ENCODE measurements around the gene ZNF394. TPM values are rescaled to one million over a fixed set of nuclear protein-coding genes. Genes with fewer than 3 reads are reported as not detected.

The ZNF394 gene
- total and polyA plus RNA-seq, 4 donors: 10.6 to 30.7 (median 20.1) TPM

DNA sequence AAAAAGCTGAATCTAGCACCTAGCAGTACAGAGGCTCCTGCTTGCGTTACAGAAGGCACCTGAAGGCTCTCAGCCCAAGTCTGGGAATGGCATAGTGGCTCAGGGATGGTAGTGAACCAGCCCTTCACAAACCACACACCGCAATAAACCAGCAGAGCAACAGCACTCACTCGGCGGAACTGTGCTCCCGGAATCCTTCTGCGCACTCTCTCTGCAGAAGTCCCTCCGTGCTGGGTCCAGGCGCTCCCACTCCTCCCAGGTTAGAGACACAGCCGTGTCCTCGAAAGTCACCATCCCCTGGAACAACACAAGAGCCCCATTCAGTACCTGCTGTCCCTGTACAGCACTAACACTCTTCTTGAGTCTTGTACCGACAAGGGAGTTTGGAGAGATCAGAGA is 1.5 kb downstream of the ZNF394 start:
- Histone ChIP-seq H3K4me3 (ENCODE audit: low read depth, low read length) (peak overlapping the region; percentile 92), H3K27me3 (ENCODE audit: control insufficient read depth, insufficient read depth, low read length) (no peaks in the 10 kb centered on the region), H3K4me1 (ENCODE audit: control insufficient read depth, insufficient read depth, low read length) (peaks cover 21% of the 10 kb centered on the region), H3K27ac (ENCODE audit: low read depth, low read length) (no peak overlapping the region), H3K36me3 (ENCODE audit: control insufficient read depth, insufficient read depth, low read length) (peaks cover 34% of the 10 kb centered on the region), H3K9me3 (ENCODE audit: control insufficient read depth, insufficient read depth, low read length) (no peaks in the 10 kb centered on the region)
- no peak for DNase-seq (ENCODE audit: low read depth in 4 of 6, low spot score in 6 of 6)
- 73% methylated on average over 9 of the region's 11 CpGs for WGBS (ENCODE audit: insufficient coverage)

DNA sequence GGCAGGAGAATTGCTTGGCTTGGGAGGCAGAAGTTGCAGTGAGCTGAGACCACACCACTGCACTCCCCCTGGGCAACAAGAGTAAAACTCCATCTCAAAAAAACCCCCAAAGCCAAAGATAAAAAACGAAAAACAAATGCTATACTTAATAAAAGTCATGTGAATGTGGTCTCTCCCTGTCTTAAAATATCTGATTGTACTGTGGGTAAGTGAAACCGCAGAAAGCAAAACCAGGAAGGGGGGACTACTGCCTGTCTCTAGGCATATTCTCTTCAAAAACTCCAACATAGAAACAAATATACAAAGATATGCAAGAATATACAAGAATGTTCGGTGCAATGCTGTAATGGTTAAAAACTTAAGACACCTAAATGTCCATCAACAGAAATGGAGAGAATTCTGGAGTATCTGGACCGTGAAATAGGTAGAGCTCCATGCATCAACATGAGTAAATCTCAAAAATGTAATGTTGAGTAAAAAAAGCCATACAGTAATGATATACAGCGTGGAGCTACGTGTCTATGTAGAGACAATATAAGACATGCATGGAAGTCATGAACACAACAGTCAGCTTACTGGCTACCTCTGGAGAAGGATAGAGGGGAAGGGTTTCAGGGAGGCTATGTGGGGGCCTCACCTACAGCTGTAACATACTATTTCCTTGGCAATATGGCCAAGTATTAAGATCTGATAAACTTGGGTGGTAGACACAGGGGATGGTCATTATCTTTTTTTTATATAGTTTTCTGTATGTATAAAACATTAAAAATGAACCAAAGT is 2.1 kb downstream of the ZNF394 start:
- Histone ChIP-seq H3K27me3 (ENCODE audit: control insufficient read depth, insufficient read depth, low read length) (no peaks in the 10 kb centered on the region), H3K4me3 (ENCODE audit: low read depth, low read length) (peak overlapping the region; percentile 92), H3K27ac (ENCODE audit: low read depth, low read length) (no peak overlapping the region), H3K4me1 (ENCODE audit: control insufficient read depth, insufficient read depth, low read length) (peaks cover 21% of the 10 kb centered on the region), H3K9me3 (ENCODE audit: control insufficient read depth, insufficient read depth, low read length) (no peaks in the 10 kb centered on the region), H3K36me3 (ENCODE audit: control insufficient read depth, insufficient read depth, low read length) (peaks cover 39% of the 10 kb centered on the region)
- no CpG with 5 or more reads among the region's 6 CpGs for WGBS (ENCODE audit: insufficient coverage)
- DNase-seq (ENCODE audit: low read depth in 4 of 6, low spot score in 6 of 6): no peak

DNA sequence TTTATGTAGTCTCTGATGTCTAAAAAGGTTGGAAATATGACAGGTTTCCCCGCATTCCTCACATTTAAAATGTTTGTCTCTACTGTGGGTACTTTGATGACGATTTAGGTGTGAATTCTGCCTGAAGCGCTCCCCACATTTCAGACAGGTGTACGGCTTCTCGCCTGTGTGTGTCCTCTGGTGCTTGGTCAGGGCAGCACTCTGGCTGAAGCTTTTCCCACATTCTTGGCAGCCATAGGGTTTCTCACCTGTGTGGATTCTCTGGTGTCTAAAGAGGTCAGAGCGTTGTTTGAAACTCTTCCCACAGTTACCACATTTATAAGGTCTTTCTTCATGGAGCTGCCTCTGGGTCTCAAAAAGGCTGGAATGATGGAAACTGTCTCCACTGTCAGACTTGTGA is 6.3 kb downstream of the ZNF394 start:
- 100% methylated on average over 1 of the region's 6 CpGs for WGBS (ENCODE audit: insufficient coverage)
- Histone ChIP-seq H3K4me1 (ENCODE audit: control insufficient read depth, insufficient read depth, low read length) (peaks cover 7% of the 10 kb centered on the region), H3K4me3 (ENCODE audit: low read depth, low read length) (no peak overlapping the region), H3K9me3 (ENCODE audit: control insufficient read depth, insufficient read depth, low read length) (no peaks in the 10 kb centered on the region), H3K27me3 (ENCODE audit: control insufficient read depth, insufficient read depth, low read length) (no peaks in the 10 kb centered on the region), H3K27ac (ENCODE audit: low read depth, low read length) (no peak overlapping the region), H3K36me3 (ENCODE audit: control insufficient read depth, insufficient read depth, low read length) (peaks cover 57% of the 10 kb centered on the region)
- DNase-seq (ENCODE audit: low read depth in 4 of 6, low spot score in 6 of 6): no peak

DNA sequence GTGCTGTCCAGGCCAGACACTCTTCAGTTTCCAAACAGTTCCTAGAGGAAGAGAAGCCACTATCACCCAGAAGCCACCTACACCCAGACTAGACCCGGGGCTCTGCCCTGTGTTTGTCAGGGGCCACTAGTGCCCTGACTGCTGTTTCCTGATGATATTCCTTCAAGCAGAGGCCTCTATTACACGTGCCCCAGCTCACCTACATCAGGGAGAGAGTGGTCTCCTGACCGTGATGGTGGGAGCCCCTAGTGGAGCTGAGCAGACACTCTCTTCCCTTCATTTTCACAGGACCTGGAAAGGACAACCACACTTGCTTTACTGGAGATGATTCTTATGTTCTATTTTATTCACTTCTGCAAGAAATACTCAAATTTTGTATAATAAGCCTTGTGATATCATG is 9.2 kb downstream of the ZNF394 start:
- Histone ChIP-seq H3K4me1 (ENCODE audit: control insufficient read depth, insufficient read depth, low read length) (no peaks in the 10 kb centered on the region), H3K9me3 (ENCODE audit: control insufficient read depth, insufficient read depth, low read length) (no peaks in the 10 kb centered on the region), H3K27me3 (ENCODE audit: control insufficient read depth, insufficient read depth, low read length) (no peaks in the 10 kb centered on the region), H3K27ac (ENCODE audit: low read depth, low read length) (no peak overlapping the region), H3K36me3 (ENCODE audit: control insufficient read depth, insufficient read depth, low read length) (peaks cover 44% of the 10 kb centered on the region), H3K4me3 (ENCODE audit: low read depth, low read length) (no peak overlapping the region)
- no peak for DNase-seq (ENCODE audit: low read depth in 4 of 6, low spot score in 6 of 6)
- 80% methylated on average over 1 of the region's 3 CpGs for WGBS (ENCODE audit: insufficient coverage)

DNA sequence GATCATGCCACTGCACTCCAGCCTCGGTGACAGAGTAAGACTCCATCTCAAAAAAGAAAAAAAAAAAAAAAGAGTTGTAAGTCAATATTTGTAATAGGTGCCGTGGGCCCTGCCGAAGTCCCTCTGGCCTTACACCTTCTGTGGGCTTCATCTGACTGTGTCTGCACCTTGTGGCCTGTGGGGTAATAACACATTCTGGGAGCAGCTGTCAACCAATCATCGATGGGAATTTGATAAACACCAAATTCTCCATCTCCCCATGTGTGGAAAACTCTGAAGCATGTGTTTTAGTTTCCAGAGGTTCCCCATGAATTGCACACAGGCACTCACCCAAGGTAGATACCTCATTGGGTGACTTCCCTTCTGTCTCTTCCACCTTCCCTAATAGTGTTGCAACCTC is 10.8 kb downstream of the ZNF394 start:
- WGBS (ENCODE audit: insufficient coverage): 80% methylated on average over 1 of the region's 4 CpGs
- Histone ChIP-seq H3K27me3 (ENCODE audit: control insufficient read depth, insufficient read depth, low read length) (no peaks in the 10 kb centered on the region), H3K4me1 (ENCODE audit: control insufficient read depth, insufficient read depth, low read length) (no peaks in the 10 kb centered on the region), H3K9me3 (ENCODE audit: control insufficient read depth, insufficient read depth, low read length) (no peaks in the 10 kb centered on the region), H3K36me3 (ENCODE audit: control insufficient read depth, insufficient read depth, low read length) (peaks cover 40% of the 10 kb centered on the region), H3K4me3 (ENCODE audit: low read depth, low read length) (no peak overlapping the region), H3K27ac (ENCODE audit: low read depth, low read length) (no peak overlapping the region)
- DNase-seq (ENCODE audit: low read depth in 4 of 6, low spot score in 6 of 6): no peak

DNA sequence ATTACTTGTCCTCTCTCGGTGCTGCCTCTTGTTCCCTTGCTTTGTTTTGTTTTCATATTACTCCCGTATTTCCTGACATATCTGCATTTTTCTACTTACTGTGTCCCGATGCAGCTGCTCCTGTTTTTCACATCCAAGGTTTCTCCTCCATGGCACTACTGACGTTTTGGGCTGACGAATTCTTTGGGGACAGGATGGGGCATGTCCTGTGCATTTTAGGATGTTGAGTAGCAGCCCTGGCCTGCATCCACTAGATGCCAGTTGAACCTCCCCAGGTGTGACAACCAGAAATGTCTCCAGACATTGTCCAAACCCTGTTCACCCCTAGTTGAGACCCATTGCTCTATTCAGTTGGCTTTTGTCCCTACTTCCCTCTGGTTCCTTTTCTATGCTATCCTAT is 15.0 kb downstream of the ZNF394 start:
- DNase-seq (ENCODE audit: low read depth in 4 of 6, low spot score in 6 of 6): no peak
- Histone ChIP-seq H3K27me3 (ENCODE audit: control insufficient read depth, insufficient read depth, low read length) (no peaks in the 10 kb centered on the region), H3K4me1 (ENCODE audit: control insufficient read depth, insufficient read depth, low read length) (no peaks in the 10 kb centered on the region), H3K27ac (ENCODE audit: low read depth, low read length) (no peak overlapping the region), H3K9me3 (ENCODE audit: control insufficient read depth, insufficient read depth, low read length) (no peaks in the 10 kb centered on the region), H3K36me3 (ENCODE audit: control insufficient read depth, insufficient read depth, low read length) (peaks cover 30% of the 10 kb centered on the region), H3K4me3 (ENCODE audit: low read depth, low read length) (no peak overlapping the region)
- 79% methylated on average over 2 of the region's 5 CpGs for WGBS (ENCODE audit: insufficient coverage)

DNA sequence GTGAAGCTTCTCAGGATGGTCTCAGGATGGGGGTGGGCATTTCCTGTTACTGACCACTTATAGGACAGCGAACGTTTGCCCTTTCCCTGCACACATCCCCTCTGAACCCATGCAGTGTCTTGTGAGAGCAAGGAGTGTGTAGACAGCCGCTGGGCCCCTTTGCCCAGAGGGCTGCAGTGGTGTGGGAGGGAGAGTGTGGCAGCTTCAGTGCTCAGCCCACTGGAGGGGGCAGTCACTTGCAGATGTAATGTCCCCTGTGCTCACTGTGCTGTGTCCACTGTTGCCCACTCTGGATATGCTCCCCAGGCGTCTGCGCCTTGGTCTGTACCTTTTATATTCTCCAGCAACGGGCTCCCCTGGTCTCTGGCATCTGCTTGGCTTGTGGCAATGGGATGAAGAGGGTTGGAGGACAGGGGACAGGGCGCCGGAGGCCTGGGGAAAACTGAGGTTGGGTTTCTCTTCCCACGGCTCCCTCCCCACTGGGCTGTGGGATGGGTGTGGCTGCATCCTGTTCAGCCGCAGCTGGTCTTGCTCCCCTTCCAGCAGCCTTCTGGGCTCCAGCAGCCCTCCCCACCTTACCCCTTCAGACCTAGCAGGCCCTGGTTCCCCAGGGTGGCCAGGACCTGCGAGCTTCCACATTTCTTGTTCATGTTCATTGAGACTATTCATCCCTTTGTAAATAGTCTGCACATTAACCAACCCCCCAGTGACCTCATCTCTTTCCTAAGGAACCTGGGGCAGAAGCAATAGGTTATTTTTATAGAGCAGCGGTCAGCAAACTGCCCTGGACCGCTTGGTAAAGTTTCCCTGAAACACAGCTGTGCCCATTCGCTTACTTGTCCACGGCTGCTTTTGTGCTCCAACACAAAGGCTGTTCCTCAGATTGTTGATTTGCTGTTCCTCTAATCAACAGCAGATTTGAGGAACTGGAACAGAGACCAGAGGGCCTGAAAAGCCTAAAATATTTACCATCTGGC is 21.3 kb downstream of the ZNF394 start:
- H3K4me3 ChIP-seq (ENCODE audit: low read depth, low read length): no peak overlapping the region
- 90% methylated on average over 10 of the region's 15 CpGs for WGBS (ENCODE audit: insufficient coverage)
- peaks cover 10% of the 10 kb centered on the region for H3K4me1 ChIP-seq (ENCODE audit: control insufficient read depth, insufficient read depth, low read length)
- no peaks in the 10 kb centered on the region for H3K27me3 ChIP-seq (ENCODE audit: control insufficient read depth, insufficient read depth, low read length)
- no peak overlapping the region for H3K27ac ChIP-seq (ENCODE audit: low read depth, low read length)
- H3K9me3 ChIP-seq (ENCODE audit: control insufficient read depth, insufficient read depth, low read length): no peaks in the 10 kb centered on the region
- peaks cover 36% of the 10 kb centered on the region for H3K36me3 ChIP-seq (ENCODE audit: control insufficient read depth, insufficient read depth, low read length)
- no peak for DNase-seq (ENCODE audit: low read depth in 4 of 6, low spot score in 6 of 6)

DNA sequence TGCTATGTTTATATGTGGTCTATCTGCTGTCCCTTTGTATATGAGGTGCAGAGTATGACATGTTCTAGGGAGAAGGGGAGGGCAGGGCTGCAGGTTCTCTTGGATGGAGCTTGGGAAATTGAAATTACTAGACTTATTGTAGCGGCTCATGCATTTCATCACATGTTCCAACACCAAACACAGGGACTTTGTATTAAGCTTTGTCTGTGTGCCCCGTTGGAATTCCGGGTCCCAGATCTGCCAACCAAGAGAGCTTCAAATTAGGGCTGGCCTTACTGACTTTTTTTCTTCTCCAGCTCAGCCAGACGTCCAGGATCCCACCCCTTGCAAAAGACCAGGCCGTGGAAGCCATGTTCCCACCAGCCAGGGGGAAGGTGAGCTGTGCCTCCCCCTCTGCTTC is 24.0 kb downstream of the ZNF394 start:
- Histone ChIP-seq H3K27me3 (ENCODE audit: control insufficient read depth, insufficient read depth, low read length) (no peaks in the 10 kb centered on the region), H3K36me3 (ENCODE audit: control insufficient read depth, insufficient read depth, low read length) (peaks cover 24% of the 10 kb centered on the region), H3K4me1 (ENCODE audit: control insufficient read depth, insufficient read depth, low read length) (peaks cover 14% of the 10 kb centered on the region), H3K27ac (ENCODE audit: low read depth, low read length) (peak overlapping the region; percentile 64), H3K4me3 (ENCODE audit: low read depth, low read length) (no peak overlapping the region), H3K9me3 (ENCODE audit: control insufficient read depth, insufficient read depth, low read length) (no peaks in the 10 kb centered on the region)
- no peak for DNase-seq (ENCODE audit: low read depth in 4 of 6, low spot score in 6 of 6)
- WGBS (ENCODE audit: insufficient coverage): 78% methylated on average over 3 of the region's 5 CpGs

DNA sequence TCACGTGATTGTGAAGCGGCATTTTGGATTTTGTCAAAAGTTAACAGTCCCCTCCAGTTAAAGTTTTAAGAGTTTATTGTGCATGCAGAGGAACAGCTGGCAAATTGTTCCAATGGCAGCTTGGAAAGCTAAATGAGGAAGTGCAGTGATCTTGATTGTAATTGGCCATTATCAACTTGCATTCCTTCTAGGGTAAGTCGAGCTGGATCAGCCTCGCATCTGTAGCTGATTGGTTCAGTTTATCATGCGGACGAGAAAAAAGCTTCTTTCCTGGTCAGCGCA is 26.8 kb downstream of the ZNF394 start:
- Histone ChIP-seq H3K4me3 (ENCODE audit: low read depth, low read length) (peak overlapping the region; percentile 93), H3K27me3 (ENCODE audit: control insufficient read depth, insufficient read depth, low read length) (no peaks in the 10 kb centered on the region), H3K27ac (ENCODE audit: low read depth, low read length) (peak overlapping the region; percentile 77), H3K36me3 (ENCODE audit: control insufficient read depth, insufficient read depth, low read length) (peaks cover 7% of the 10 kb centered on the region), H3K4me1 (ENCODE audit: control insufficient read depth, insufficient read depth, low read length) (peaks cover 9% of the 10 kb centered on the region), H3K9me3 (ENCODE audit: control insufficient read depth, insufficient read depth, low read length) (no peaks in the 10 kb centered on the region)
- 0% methylated on average over 4 of the region's 7 CpGs for WGBS (ENCODE audit: insufficient coverage)
- peak in 4 of 6 donors; percentile 7 to 77 (median 32) for DNase-seq (ENCODE audit: low read depth in 4 of 6, low spot score in 6 of 6)
